Rectal smooth muscle tissue (tissue), 1 donor: ENCODE data around the gene PDE9A.
"Not testable (repeated sequence)": the region's sequence is repeated elsewhere in the genome, so short reads cannot be mapped to it uniquely, and the experiment has no call there.

Experiments
- H3K27ac ChIP-seq: one replicate; pipeline ENCODE4 v1.7.0; 2013; ENCODE audit warnings: low read depth, low read length, inconsistent platforms
- H3K27me3 ChIP-seq: one replicate; pipeline ENCODE4 v1.7.0; 2013; ENCODE audit warnings: low read length; ENCODE audit not compliant: control insufficient read depth, insufficient read depth
- H3K36me3 ChIP-seq: one replicate; pipeline ENCODE4 v1.7.0; 2013; ENCODE audit warnings: low read length; ENCODE audit not compliant: control insufficient read depth, insufficient read depth
- H3K4me1 ChIP-seq: one replicate; pipeline ENCODE4 v1.7.0; 2013; ENCODE audit warnings: low read length; ENCODE audit not compliant: control insufficient read depth, insufficient read depth
- H3K4me3 ChIP-seq: one replicate; pipeline ENCODE4 v1.7.0; 2013; ENCODE audit warnings: low read length
- H3K9ac ChIP-seq: one replicate; pipeline ENCODE4 v1.7.0; 2013; ENCODE audit warnings: low read length

PDE9A gene

GRCh38 chr21:42807293-42807895, 154.0 kb downstream of the PDE9A start:
- H3K4me1 ChIP-seq, H3K27me3 ChIP-seq, H3K9ac ChIP-seq, H3K36me3 ChIP-seq, H3K27ac ChIP-seq, H3K4me3 ChIP-seq: not testable (repeated sequence)

- H3K36me3 ChIP-seq, result no peaks in the 10 kb centered on the region
- no peak overlapping the region for H3K27ac ChIP-seq
- H3K4me3 ChIP-seq, result no peak overlapping the region
Measured at GRCh38 chr21:42807938-42808613, 154.7 kb downstream of the PDE9A start.

GRCh38 chr21:42809171-42809570, 155.8 kb downstream of the PDE9A start:
- Histone ChIP-seq H3K27me3 (no peaks in the 10 kb centered on the region), H3K36me3 (no peaks in the 10 kb centered on the region), H3K4me1 (no peaks in the 10 kb centered on the region), H3K4me3 (no peak overlapping the region), H3K27ac (no peak overlapping the region), H3K9ac (no peak overlapping the region)

More at GRCh38 chr21:42807938-42808613, 154.7 kb downstream of the PDE9A start:
- H3K4me1 ChIP-seq, result no peaks in the 10 kb centered on the region
- no peaks in the 10 kb centered on the region for H3K27me3 ChIP-seq
- H3K9ac ChIP-seq, result no peak overlapping the region

GRCh38 chr21:42809577-42810475, 156.4 kb downstream of the PDE9A start:
- Histone ChIP-seq H3K27me3 (no peaks in the 10 kb centered on the region), H3K9ac (no peak overlapping the region), H3K36me3 (no peaks in the 10 kb centered on the region), H3K27ac (no peak overlapping the region), H3K4me3 (no peak overlapping the region), H3K4me1 (no peaks in the 10 kb centered on the region)

- Histone ChIP-seq H3K36me3 (no peaks in the 10 kb centered on the region), H3K27ac (no peak overlapping the region), H3K9ac (no peak overlapping the region), H3K27me3 (no peaks in the 10 kb centered on the region), H3K4me3 (no peak overlapping the region), H3K4me1 (no peaks in the 10 kb centered on the region)
Measured at GRCh38 chr21:42811960-42812359, 158.5 kb downstream of the PDE9A start.

GRCh38 chr21:42812528-42813241, 159.3 kb downstream of the PDE9A start:
- H3K9ac ChIP-seq, H3K36me3 ChIP-seq, H3K4me3 ChIP-seq, H3K27me3 ChIP-seq, H3K4me1 ChIP-seq, H3K27ac ChIP-seq: not testable (repeated sequence)

- H3K36me3 ChIP-seq, result no peaks in the 10 kb centered on the region
- no peak overlapping the region for H3K9ac ChIP-seq
- H3K4me1 ChIP-seq, result no peaks in the 10 kb centered on the region
- no peak overlapping the region for H3K27ac ChIP-seq
- H3K4me3 ChIP-seq, result no peak overlapping the region
- no peaks in the 10 kb centered on the region for H3K27me3 ChIP-seq
Measured at GRCh38 chr21:42815217-42815616, 161.8 kb downstream of the PDE9A start.

- Histone ChIP-seq H3K27ac (no peak overlapping the region), H3K4me3 (no peak overlapping the region), H3K9ac (no peak overlapping the region), H3K36me3 (no peaks in the 10 kb centered on the region), H3K4me1 (no peaks in the 10 kb centered on the region), H3K27me3 (no peaks in the 10 kb centered on the region)
Measured at GRCh38 chr21:42818328-42818749, 164.9 kb downstream of the PDE9A start.

- no peaks in the 10 kb centered on the region for H3K27me3 ChIP-seq
- H3K27ac ChIP-seq, result no peak overlapping the region
- H3K36me3 ChIP-seq, result no peaks in the 10 kb centered on the region
- no peaks in the 10 kb centered on the region for H3K4me1 ChIP-seq
- H3K9ac ChIP-seq, result no peak overlapping the region
- no peak overlapping the region for H3K4me3 ChIP-seq
Measured at GRCh38 chr21:42819861-42820615, 166.6 kb downstream of the PDE9A start.

- H3K4me3 ChIP-seq, result no peak overlapping the region
- H3K36me3 ChIP-seq, result no peaks in the 10 kb centered on the region
Measured at GRCh38 chr21:42820616-42821465, 167.4 kb downstream of the PDE9A start.

More at GRCh38 chr21:42820616-42821465, 167.4 kb downstream of the PDE9A start:
- Histone ChIP-seq H3K4me1 (no peaks in the 10 kb centered on the region), H3K27me3 (no peaks in the 10 kb centered on the region), H3K27ac (no peak overlapping the region), H3K9ac (no peak overlapping the region)
